ENCODE results near the gene RRP8.

Gene RRP8

GRCh38 chr11:6546735-6547134 is 56.7 kb downstream of the RRP8 start:
- Histone ChIP-seq H3K4me1 (ENCODE audit: insufficient read depth, insufficient read length) (no peaks in the 10 kb centered on the region), H3K9me3 (ENCODE audit: insufficient read depth, low read length) (no peaks in the 10 kb centered on the region), H3K9ac (ENCODE audit: insufficient read length, low read depth) (no peak overlapping the region), H3K27me3 (ENCODE audit: insufficient read depth, insufficient read length) (no peaks in the 10 kb centered on the region), H3K36me3 (ENCODE audit: insufficient read depth, insufficient read length, low read length) (peaks cover 27% of the 10 kb centered on the region), H3K4me3 (ENCODE audit: insufficient read length, low read depth) (no peak overlapping the region)
- no peak for DNase-seq (ENCODE audit: low read depth, low spot score)
- TF ChIP-seq SUZ12 (IDR thresholded peaks at IDR 0.05; ENCODE audit: extremely low read depth, insufficient read depth, insufficient read length) = no peak
- no peak for TF ChIP-seq YY1 (IDR thresholded peaks at IDR 0.05; ENCODE audit: insufficient read depth, insufficient read length)
- no peak for TF ChIP-seq ZNF274 (IDR thresholded peaks at IDR 0.05; ENCODE audit: low read depth, low read length)

- H3K4me3 ChIP-seq (ENCODE audit: insufficient read length, low read depth) = no peak overlapping the region
- H3K4me1 ChIP-seq (ENCODE audit: insufficient read depth, insufficient read length) = no peaks in the 10 kb centered on the region
- no peaks in the 10 kb centered on the region for H3K9me3 ChIP-seq (ENCODE audit: insufficient read depth, low read length)
- TF ChIP-seq SUZ12 (IDR thresholded peaks at IDR 0.05; ENCODE audit: extremely low read depth, insufficient read depth, insufficient read length) (no peak), YY1 (IDR thresholded peaks at IDR 0.05; ENCODE audit: insufficient read depth, insufficient read length) (no peak), ZNF274 (IDR thresholded peaks at IDR 0.05; ENCODE audit: low read depth, low read length) (no peak)
- no peak overlapping the region for H3K9ac ChIP-seq (ENCODE audit: insufficient read length, low read depth)
- H3K36me3 ChIP-seq (ENCODE audit: insufficient read depth, insufficient read length, low read length) = peaks cover 27% of the 10 kb centered on the region
- H3K27me3 ChIP-seq (ENCODE audit: insufficient read depth, insufficient read length) = no peaks in the 10 kb centered on the region
- DNase-seq (ENCODE audit: low read depth, low spot score) = no peak
These were observed 57.4 kb downstream of the RRP8 start for GRCh38 chr11:6545917-6546605.

Measured in NT2/D1 (cell line).